HG03280 (cell line): ENCODE data around the gene RAD51B.
"Not testable (repeated sequence)": the region's sequence is repeated elsewhere in the genome, so short reads cannot be mapped to it uniquely, and the experiment has no call there.

Experiments
- ATAC-seq: cut with Tn5 transposase; IDR thresholded peaks from one replicate; pipeline ENCODE4 v1.9.1; 2021; ENCODE audit warnings: mild to moderate bottlenecking, moderate library complexity; ENCODE audit not compliant: unreplicated experiment

RAD51B gene

GRCh38 chr14:68166731-68167382, 347.3 kb downstream of the RAD51B start:
- ATAC-seq: no peak

- ATAC-seq: no peak
Measured at GRCh38 chr14:68167383-68168087, 348.0 kb downstream of the RAD51B start.

- no peak for ATAC-seq
Measured at GRCh38 chr14:68168460-68169109, 349.0 kb downstream of the RAD51B start.

DNA sequence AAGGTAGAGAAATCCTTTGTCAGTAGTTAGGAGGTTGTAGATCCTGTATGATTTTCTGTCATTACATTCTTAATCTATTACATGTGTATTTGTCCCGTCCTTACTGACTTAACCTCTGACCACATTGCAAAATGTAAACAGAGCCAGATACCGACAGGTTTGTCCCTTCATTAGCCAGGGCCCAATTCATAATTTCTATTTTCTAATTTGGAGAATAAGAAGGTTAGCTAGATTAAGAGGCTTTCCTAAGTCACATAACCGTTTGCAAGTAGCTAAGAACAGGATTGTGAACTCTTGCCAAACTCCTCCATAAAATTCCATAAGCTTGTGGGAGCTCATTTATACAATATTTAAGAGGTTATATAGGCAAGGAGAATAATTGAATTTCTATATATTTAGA, 352.6 kb downstream of the RAD51B start:
- ATAC-seq: no peak

- no peak for ATAC-seq
Measured at GRCh38 chr14:68172627-68173026, 353.0 kb downstream of the RAD51B start.

DNA sequence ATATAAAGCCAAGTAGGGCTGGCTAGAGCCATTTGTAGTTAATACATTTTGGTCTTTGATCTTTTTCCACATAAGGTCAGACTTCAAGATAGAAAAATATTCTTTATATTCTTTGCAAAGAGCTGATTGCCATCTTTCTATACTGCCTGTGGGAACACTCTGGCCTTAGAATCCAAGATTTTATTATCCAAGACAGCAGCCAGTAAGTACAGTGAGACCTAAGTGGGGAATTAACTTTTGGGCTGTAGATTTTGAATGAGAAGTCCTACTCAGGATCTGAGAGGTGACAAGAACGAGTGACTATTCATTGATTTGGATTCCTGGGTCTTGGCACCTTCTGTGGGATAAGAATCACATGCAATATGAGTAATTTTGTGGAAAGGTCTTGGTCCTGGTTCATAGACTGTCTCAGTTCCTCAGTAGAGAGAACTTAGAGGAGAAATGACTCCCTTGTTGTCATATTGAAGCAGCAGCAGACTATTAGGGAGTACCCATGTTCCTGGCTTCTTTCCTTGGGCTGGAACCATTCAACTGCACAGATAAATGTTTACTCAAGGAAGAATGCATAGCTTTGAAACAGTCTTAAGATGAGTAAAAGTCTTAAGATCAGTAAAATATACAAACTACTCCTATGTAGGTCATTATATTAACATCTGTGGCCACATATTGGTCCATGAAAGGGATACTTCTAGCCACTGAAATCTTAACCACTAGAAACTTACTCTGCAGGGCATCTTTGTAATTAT, 353.8 kb downstream of the RAD51B start:
- no peak for ATAC-seq

DNA sequence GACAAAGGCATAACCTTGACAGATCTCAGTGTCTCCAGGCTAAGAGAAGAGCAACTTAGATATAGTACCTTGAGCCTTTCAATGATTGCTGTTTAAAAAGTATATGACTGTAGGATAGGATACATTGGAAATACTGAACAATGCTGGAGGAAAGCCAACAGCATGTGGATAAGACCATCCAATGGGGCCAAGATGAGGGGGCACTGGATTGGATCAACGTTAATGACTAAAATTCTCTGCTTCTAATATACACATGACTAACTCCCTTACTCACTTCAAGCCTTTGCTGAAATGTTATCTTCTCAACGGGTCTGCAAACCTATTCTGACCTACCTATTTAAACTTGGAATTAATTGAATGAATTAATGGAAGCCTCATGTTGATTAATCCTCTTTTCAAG, 354.9 kb downstream of the RAD51B start:
- ATAC-seq: no peak

- ATAC-seq: no peak
Measured at GRCh38 chr14:68176687-68177086, 357.1 kb downstream of the RAD51B start.

- no peak for ATAC-seq
Measured at GRCh38 chr14:68177728-68178127, 358.1 kb downstream of the RAD51B start.

DNA sequence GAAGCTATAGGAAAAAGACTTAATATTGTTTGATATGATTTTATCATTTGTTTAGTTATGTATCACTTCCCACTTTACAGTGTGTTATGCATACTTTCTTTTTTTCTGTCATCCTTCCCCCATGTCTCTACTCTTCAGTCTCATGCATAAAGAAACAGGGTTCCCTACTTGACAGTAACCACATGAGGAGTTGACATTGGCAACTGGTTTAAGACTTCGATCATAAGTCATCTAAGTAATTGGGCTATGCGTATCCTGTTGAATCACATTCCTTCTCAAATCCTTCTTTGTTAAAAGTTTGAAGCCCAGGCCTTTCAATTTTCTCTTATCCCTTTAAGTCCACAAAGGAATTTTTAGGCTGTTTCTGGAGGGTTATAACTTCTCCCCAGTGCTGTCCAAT, 358.7 kb downstream of the RAD51B start:
- no peak for ATAC-seq

GRCh38 chr14:68181519-68182326, 362.1 kb downstream of the RAD51B start:
- ATAC-seq: no peak

DNA sequence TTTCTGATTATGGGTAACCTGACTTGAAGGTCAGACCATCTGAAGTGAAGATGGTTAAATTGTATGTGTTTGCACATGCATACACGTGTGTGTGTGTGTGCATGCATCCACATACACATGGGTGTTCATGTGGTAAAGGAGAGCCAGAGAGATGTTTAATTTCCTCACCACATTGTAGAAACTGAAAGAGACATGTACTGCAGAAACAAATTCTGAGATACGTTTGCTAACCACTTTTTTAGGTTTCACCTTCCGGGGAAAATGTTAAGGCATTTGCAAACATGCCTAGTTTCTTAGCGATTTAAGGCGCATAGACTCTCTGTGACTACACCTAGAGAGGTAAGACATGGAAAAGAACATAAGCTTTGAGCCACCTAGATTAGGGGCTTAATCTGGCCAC, 362.9 kb downstream of the RAD51B start:
- ATAC-seq: no peak

- ATAC-seq: not testable (repeated sequence)
Measured at GRCh38 chr14:68186500-68187276, 367.1 kb downstream of the RAD51B start.

DNA sequence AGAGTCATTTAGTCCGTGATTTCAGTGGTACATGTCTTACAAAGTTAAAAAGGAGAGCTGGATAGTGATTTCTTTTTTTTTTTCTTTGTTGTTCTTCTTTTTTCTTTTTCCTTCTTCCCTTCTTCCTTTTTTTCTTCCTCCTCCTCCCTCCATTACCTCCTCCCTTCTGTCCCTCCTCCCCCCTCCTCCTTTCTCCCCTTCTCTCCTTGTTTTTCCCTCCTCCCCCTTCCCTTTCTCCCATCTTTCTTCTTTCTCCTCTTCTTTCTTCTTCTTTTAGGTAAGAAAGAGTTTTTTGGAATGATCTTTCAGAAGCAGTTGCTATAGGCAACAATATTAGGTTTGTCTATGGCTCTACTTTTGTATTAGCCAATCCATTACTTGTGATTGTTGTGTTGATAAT, 368.6 kb downstream of the RAD51B start:
- no peak for ATAC-seq

DNA sequence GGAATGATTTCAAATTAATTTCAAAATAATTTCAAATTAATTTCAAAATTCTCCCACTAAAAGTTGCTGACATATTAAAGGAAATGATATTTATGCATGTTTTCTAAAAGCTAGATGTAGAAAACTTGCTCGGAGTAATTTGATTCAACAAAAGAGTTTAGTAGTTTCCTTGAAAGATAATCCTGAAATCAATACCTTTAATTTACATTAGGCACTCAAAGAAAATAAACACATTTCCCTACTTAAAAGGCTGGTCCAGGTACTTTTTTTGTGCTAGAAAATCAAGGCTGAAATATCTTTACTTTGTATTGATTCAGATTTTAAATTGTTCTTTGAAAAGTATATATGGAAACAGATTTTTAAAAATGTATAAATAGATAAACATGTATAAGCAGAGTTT, 370.5 kb downstream of the RAD51B start:
- no peak for ATAC-seq

DNA sequence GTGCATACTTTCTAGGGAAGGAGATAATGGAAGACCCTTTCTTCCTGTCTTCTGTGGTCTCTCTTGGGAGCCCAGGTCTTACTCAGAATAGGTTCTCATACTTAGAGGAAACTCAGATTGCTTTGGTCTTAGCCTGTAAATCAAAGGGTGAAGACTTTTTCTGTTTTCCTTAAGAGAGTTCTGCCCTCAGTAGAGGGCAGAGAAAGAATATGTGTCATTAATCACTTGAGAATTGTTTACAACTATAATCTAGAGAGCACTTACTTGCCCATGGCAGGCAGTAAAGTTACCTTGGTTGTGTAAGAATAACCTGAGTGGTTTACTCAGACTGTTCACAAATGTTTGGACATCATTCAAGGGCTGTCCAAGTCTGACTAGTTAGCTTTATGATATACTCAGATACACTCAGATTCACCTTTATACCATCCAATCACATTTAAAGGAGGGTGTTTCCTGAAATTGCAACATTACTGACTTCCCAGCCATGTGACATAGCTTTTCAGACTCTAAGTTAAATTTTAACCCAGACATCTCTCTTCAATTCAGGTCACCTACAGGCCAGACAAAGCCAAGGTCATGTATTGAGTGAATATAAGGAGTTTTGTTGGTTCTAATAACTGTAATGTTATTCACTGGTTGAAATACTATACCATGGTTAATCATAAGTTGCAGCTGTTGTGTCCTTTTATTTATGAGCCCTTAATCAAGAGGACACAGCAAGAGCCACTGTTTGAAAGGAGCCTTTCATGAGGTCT, 372.2 kb downstream of the RAD51B start:
- ATAC-seq: no peak

DNA sequence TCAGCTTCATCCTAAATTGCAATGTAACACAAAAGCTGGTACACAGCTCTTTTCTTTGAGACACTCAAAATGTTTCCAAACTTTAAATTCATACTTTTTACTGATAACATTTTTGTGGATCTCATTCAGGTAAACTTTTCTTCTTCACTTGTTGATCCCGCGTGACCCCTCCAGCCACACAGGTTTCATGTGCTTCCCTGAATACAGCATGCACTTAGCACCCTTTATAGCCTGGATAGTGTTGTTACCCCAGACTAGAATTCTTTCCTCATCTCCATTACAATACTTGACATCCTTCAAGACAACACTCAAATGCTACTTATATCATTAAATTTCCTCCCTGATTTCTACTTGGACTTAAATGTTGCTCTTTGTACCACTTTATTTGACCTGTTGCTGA, 373.4 kb downstream of the RAD51B start:
- no peak for ATAC-seq

DNA sequence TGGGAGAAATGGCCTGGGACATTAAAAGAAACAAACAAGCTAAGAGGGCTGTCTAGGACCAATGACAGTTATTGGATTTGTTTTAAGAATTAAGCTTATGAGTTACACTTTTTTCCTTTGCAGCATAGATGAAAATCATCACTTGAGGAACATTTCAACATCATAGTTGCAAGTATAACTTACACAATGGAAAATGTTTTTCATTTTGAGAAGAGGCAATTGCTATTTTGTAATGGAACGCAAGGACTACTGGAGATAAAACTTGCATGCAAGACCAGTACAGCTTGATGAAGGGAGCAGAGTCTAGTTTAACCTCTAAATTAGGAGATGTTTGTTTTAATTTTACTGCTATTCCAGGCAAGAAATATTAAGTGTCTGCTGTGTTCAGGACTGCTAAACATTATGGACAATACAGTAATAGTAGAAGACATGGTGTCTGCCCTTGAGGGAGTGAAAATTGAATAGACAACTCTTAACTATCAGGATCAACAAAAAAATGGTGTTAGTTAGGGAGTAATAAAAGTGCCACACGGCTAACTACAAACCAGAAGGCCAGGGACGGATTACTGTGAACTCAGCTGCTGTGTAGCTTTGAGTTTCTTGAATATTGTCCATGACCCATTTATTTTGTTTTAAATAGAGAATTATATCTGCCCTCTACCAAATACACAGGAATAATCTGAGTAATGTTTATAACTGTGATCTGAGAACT, 374.5 kb downstream of the RAD51B start:
- no peak for ATAC-seq

DNA sequence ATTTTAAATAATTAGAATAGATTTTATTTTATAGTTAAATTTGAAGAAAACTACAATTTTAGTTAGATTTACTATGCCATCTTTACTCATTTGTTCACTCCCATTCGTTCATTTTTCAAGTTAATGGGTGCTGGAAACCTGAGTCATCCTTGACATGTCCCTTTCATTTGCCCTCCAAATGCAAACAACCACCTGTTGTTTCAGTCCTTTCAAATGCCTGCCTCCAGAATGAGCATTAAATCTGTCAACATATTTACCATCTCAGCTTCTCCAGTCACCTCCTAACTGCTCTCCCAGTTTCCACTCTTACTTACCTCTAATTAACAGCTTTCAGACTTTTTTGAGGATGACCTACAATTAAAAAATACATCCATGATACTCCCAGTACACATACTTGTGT, 375.5 kb downstream of the RAD51B start:
- ATAC-seq: no peak
